ENCODE results near the gene HDGFL1.
A peak's percentile ranks its signal among the peaks of the same experiment; 100 is the strongest.

Gene HDGFL1

DNA sequence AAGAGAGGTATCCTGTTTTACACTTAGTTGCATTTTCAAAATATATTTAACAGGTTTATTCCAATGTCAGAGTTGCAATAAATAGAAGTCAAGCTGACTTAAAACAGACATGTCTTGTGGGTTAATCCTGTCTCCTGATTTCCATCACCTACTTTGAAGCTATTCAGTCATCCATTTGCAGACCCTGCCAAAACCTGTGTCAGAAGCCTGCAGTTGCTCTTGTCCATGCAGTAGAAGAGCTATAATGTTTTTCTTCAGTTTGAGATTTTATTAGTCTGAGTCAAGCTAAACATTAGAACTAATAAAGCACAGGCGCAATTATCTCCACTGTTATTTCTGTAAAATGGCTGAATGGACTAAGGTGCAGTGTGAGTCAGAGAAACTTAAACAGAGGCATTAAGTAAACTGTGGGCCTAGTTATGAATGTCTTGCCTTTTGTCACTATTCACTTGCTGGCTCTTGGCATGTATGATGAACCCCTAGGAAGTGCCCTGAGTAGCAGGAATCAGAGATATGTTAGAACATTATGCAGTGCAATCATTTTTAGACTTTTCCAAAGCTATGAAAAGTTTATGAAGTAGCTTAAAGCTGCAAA lies 11.0 kb upstream of the HDGFL1 start:
- DNase-seq (ENCODE audit: low read depth in 2 of 2): no peak
- TF ChIP-seq, protein P1, sequence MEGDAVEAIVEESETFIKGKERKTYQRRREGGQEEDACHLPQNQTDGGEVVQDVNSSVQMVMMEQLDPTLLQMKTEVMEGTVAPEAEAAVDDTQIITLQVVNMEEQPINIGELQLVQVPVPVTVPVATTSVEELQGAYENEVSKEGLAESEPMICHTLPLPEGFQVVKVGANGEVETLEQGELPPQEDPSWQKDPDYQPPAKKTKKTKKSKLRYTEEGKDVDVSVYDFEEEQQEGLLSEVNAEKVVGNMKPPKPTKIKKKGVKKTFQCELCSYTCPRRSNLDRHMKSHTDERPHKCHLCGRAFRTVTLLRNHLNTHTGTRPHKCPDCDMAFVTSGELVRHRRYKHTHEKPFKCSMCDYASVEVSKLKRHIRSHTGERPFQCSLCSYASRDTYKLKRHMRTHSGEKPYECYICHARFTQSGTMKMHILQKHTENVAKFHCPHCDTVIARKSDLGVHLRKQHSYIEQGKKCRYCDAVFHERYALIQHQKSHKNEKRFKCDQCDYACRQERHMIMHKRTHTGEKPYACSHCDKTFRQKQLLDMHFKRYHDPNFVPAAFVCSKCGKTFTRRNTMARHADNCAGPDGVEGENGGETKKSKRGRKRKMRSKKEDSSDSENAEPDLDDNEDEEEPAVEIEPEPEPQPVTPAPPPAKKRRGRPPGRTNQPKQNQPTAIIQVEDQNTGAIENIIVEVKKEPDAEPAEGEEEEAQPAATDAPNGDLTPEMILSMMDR (IDR thresholded peaks at IDR 0.05; ENCODE audit: low read depth, low read length): no peak
- no peak overlapping the region for H3K4me3 ChIP-seq (replicated peaks in 1 of 2; ENCODE audit: low read depth in 2 of 2, low read length in 2 of 2)

DNA sequence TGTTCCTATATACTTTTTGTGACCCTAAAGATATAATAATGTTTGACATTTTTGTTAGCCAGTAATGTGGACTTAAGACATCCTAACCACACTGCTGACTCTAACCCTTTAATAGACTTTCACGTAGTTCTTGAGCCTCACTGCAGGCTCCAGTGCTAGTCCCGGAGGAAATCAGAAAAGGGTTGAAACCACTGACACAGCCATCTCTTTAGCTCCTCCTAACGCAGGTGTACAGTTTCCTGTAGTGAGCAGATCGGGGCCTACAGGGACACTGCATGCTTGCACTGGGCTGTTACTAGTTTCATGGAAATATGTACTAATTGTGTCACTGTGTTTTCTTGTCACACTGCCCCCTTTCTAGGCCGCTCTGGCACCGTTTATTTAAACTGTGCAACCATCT lies 512 bp upstream of the HDGFL1 start:
- DNase-seq (ENCODE audit: low read depth in 2 of 2): no peak
- TF ChIP-seq, protein P1 (IDR thresholded peaks at IDR 0.05; ENCODE audit: low read depth, low read length): no peak
- H3K4me3 ChIP-seq (replicated peaks in 1 of 2; ENCODE audit: low read depth in 2 of 2, low read length in 2 of 2): no peak overlapping the region

DNA sequence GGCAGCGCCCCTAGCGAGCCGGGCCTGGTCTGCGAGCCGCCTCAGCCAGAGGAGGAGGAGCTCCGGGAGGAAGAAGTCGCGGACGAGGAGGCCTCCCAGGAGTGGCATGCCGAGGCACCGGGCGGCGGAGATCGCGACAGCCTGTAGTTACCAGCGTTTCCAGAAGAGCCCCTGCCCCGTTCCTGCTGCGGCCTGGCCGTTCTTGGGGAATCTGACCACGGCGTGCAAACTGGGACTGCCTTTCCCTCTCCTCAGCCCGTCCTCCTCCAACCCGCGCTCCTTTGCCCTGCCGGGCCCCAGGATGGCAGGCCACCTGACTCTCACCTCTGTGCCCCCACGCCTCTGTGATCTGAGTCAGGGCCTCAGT lies 802 bp downstream of the HDGFL1 start:
- DNase-seq (ENCODE audit: low read depth in 2 of 2): no peak
- TF ChIP-seq, protein P1 (IDR thresholded peaks at IDR 0.05; ENCODE audit: low read depth, low read length): no peak
- H3K4me3 ChIP-seq (replicated peaks in 1 of 2; ENCODE audit: low read depth in 2 of 2, low read length in 2 of 2): no peak overlapping the region

DNA sequence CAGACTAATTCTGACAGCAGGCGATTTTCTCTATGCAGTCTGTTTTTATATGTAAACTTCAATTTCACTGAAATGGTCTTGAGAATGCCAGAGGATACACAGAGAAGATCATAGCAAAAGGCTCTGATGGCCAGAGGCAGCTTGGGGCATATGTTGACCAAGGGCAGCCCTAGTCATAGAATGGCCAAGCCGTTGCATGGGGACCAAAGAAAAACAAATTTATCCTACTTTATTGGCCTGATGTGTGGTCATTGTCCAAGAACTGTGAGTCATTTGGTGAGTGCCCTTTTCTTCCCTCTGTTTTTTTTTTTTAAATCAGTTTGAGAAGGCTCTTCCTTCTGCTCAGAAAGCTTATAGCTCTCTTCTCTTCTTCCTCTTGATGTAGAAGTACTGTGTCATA lies 5.8 kb downstream of the HDGFL1 start:
- DNase-seq (ENCODE audit: low read depth in 2 of 2): peak in 1 of 2 donors; percentile 68
- TF ChIP-seq, protein P1 (IDR thresholded peaks at IDR 0.05; ENCODE audit: low read depth, low read length): no peak
- no peak overlapping the region for H3K4me3 ChIP-seq (replicated peaks in 1 of 2; ENCODE audit: low read depth in 2 of 2, low read length in 2 of 2)

DNA sequence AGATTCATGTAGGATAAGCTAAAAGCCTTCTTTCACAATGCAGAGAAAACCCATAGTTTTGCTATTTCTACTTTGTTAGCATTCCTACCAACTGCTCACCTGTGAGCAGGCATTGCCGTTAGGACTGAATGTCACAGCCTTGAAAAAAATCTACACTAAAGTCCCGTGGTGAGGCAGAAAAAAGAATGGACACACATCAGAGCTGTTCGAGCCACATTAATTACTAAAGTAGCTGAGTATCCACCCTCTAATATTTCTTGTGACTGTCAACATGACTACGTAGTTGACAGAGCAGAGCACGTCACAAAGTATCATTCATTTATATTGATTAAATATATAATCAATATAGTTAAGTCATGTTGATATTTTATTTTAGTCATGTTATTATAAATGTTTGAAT lies 10.1 kb downstream of the HDGFL1 start:
- H3K4me3 ChIP-seq (replicated peaks in 1 of 2; ENCODE audit: low read depth in 2 of 2, low read length in 2 of 2): no peak overlapping the region
- TF ChIP-seq, protein P1 (IDR thresholded peaks at IDR 0.05; ENCODE audit: low read depth, low read length): no peak
- DNase-seq (ENCODE audit: low read depth in 2 of 2): no peak

DNA sequence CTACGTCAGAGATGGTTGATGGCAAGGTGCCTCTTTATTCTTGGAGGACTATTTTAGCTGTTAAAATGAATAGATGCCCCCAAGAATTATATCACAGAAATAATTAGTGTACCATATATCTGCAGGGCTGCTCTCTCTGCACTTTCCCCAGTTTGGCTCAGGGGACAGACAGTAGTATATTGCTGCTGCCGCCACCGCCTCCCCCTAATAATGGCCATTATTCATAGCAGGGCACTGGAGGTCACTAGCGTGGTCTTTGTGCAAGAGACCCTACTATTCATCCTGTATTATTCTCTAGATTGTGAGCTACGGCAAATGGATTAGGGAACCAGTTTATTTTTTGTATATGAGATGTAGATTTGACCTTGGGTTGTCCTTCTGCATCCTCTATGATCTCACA lies 11.0 kb downstream of the HDGFL1 start:
- H3K4me3 ChIP-seq (replicated peaks in 1 of 2; ENCODE audit: low read depth in 2 of 2, low read length in 2 of 2): no peak overlapping the region
- TF ChIP-seq, protein P1 (IDR thresholded peaks at IDR 0.05; ENCODE audit: low read depth, low read length): no peak
- no peak for DNase-seq (ENCODE audit: low read depth in 2 of 2)

Measured in cardiac fibroblast (primary cell).